ENCODE data around the gene MYH14.

MYH14 gene

DNA sequence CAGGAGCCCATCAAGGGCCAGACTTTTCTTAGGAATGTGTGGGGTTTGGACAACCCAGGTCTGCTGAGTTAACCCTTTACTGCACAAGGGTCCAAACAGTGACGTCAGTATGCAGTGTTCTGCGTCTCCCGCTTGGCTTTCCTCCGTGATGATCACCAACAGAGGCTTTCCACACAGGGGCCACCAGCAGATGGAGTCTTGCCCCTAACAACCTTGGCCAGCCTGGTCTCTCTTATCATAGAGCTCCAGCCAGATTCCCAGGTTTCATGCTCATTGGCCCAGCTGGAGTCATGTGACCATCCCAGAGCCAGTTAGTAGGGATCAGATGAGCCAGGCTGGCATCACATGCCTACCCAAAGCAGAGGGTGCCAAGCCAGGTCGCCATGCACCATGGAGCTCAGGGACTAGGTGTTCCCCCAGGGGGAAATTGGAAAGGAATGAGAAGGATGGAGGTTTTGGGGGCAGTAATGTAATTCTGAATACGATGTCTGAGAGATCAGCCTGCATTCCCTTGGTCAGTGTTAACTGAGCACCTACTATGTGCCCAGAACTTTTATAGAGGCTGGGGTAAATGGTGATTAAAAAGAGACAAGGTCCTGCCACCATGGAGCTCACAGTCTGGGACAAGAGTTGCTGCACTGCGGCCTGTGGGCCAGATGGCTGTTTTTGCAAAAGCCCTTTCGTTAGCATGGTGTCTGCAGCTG is 61.2 kb downstream of the MYH14 start:
- no peak for DNase-seq

DNA sequence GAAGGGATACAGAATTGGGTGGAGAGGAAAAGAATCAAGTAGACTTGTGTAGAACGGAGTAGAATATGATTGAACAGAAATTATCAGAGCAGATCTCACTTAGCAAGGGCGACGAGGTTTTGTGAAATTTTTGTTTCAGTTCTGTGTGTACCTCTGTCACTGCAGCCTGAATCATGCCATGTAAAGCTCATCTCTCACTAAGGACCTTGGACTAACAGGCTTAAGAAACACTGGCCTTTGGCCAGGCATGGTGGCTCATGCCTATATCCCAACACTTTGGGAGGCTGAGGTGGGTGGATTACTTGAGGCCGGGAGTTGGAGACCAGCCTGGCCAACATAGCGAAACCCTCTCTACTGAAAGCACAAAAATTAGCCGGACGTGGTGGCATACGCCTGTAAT is 62.6 kb downstream of the MYH14 start:
- DNase-seq = no peak

DNA sequence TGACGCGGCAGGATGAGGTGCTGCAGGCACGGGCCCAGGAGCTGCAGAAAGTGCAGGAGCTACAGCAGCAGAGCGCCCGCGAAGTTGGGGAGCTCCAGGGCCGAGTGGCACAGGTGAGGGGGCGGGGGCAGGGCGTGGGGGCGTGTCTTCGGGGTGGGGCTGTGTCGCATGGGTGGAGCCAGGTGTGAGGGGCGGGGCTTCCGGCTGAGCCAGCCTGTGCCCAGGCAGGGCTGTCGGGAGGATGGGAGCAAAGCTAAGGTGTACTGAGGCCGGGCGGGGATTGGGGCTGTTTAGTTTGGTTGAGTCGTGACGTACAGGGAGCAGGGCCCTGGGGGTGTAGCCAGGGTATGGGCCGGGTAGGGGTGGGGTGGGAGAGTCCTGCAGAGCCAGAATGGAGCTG is 63.5 kb downstream of the MYH14 start:
- DNase-seq = no peak

DNA sequence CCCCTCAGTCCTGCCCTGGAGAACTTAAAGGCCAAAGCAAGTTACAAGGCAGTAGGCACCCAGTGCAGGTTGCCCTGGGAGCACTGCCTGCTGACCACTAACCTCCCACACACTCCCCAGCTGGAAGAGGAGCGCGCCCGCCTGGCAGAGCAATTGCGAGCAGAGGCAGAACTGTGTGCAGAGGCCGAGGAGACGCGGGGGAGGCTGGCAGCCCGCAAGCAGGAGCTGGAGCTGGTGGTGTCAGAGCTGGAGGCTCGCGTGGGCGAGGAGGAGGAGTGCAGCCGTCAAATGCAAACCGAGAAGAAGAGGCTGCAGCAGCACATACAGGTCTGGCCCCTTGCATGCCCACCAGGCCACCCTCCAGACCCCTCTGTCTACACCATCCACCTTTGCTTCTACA is 64.6 kb downstream of the MYH14 start:
- DNase-seq = no peak

DNA sequence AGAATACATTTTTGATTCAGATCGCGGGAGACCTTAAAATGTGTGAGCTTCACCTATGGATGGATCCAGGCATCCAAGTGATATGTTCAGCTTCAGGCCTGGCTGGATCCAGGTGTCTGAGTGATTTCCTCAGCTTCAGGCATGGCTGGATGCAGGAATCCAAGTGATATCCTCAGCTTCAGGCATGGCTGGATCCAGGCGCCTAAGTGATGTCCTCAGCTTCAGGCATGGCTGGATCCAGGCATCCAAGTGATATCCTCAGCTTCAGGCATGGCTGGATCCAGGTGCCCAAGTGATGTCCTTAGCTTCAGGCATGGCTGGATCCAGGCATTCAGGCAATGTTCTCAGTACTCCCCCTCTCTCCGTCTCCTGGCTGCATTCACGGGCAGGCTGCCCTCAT is 65.1 kb downstream of the MYH14 start:
- DNase-seq = no peak

DNA sequence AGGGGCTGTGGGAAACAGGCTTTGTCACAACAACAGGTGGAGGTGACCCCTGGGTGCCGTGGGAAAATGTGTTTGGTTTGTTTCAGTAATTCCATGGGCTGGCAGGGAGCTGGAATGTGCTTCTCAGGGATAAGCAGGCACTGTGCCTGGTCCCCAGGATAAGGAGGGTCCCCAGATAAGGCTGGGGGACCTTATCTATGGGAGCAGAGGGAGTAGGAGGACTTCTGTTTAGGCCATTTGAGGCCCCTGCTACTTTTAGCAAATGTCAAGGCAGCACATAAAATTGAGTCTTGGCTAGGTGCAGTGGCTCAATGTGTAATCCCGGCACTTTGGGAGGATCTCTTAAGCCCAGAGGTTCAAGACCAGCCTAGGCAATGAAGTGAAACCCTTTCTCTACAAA is 66.2 kb downstream of the MYH14 start:
- no peak for DNase-seq

DNA sequence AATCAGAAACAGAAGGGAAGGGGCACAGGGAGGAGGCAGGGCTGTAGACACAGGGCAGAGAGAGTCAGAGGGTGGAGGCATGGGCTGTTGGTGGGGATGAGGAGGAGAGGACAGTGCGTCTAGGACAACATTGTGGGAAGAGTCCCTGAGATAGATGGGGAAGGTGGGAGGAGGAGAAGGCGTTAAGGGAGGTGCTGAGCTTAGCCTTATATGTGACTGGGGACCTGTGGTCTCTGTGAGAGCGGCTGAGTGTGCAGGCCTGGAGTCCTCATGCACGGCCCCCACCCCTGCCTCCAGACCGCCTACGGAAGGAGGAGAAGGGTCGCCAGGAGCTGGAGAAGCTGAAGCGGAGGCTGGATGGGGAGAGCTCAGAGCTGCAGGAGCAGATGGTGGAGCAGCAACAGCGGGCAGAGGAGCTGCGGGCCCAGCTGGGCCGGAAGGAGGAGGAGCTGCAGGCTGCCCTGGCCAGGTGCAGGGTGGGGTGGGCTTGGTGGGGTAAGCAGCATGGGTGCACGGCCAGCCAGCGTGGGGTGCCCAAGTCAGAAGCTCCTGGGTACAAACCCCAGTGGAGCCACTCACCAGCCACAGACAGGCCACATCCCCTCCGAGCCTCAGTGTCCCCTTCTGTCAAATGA is 69.0 kb downstream of the MYH14 start:
- DNase-seq = no peak

DNA sequence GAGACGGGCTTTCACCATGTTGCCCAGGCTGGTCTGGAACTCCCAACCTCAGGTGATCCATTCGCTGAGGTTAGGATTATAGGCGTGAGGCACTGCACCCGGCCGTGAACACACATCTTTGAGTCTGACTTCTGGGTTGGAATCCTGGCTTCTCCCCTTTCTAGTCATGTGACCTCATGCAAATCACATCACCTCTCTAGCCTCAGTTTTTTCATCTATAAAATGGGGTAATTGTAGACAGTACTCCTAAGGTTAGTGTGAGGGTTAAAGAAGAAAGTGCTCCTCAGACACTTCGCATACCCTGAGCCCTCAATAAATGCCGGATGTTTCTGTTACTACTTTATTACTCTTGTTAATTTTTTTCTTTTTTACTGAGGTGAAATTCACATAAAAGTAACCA is 70.4 kb downstream of the MYH14 start:
- DNase-seq = no peak

DNA sequence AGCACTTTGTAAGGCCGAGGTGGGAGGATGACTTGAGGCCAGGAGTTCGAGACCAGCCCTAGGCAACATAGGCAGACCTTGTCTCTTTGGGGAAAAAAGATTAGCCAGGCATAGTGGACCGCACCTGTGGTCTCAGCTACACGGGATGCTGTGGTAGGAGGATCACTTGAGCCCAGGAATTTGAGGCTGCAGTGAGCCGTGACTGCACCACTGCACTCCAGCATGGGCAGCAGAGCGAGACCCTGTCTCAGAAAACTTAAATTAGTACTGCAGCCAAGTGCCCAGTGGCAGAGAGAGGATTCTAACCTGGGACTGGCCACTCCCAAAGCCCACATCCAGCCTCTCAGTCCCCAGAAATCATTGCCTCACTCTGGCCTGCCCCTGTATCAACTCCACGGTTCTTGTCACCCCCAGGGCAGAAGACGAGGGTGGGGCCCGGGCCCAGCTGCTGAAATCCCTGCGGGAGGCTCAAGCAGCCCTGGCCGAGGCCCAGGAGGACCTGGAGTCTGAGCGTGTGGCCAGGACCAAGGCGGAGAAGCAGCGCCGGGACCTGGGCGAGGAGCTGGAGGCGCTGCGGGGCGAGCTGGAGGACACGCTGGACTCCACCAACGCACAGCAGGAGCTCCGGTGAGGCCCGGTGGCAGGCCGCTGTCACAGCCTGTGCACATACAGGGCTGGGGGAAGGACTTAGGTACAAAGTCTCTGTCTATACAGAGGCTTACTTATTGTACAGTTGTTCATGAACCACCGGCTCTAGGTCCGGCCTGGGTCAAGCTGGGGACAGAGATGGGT is 72.4 kb downstream of the MYH14 start:
- no peak for DNase-seq

DNA sequence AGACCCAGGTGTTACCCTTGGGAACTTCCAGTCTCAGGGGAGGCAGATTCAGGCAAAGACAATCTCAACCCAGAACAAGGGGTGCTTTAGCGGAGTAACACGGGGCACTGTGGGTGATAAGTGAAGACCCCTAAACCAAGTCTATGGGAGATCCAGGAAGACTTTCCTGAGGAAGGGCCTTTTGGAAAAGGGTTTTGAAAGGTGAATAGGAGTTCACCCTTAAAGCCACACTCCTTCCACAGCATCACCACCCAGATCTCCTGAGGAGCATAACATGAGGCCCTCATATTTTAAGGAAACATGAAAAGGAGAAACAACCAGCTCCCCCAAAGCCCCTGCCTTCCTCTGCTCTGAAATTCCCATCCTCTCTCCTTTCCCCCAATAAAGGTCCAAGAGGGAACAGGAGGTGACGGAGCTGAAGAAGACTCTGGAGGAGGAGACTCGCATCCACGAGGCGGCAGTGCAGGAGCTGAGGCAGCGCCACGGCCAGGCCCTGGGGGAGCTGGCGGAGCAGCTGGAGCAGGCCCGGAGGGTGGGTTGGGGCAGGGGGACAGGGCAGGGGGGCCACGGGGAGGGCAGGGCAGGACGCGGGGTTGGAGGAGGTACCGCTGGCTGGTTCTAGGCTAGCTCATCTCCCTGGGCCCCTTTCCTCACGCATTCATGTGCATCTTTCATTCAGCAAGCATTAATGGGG is 73.1 kb downstream of the MYH14 start:
- DNase-seq = no peak

DNA sequence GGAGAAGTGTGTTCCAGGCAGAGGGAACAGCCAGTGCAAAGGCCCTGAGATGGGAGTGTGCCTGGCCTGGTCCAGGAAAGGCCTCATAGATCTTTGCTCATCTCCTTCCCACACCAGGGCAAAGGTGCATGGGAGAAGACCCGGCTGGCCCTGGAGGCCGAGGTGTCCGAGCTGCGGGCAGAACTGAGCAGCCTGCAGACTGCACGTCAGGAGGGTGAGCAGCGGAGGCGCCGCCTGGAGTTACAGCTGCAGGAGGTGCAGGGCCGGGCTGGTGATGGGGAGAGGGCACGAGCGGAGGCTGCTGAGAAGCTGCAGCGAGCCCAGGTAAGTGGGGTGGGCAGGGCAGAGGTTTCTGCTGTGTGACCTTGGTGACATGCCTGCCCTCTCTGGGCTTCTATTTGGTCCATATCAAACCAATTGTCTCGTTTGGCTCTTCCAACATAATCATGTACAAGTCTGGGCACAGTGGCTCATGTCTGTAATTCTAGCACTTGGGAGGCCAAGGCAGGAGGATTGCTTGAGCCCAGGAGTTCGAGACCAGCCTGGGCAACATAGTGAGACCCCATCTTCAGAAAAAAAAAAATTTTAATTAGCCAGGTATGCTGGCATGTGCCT is 74.7 kb downstream of the MYH14 start:
- no peak for DNase-seq

DNA sequence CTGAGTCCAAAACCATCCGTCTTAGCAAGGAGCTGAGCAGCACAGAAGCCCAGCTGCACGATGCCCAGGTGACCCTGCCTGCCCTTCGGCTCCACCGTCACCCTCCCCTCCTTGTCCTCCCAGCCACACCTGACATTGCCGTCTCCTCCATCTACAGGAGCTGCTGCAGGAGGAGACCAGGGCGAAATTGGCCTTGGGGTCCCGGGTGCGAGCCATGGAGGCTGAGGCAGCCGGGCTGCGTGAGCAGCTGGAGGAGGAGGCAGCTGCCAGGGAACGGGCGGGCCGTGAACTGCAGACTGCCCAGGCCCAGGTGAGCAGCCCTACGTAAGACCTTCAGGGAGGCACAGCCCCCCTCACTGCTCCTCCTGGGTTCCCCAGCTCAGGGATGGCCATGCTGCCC is 76.7 kb downstream of the MYH14 start:
- no peak for DNase-seq

DNA sequence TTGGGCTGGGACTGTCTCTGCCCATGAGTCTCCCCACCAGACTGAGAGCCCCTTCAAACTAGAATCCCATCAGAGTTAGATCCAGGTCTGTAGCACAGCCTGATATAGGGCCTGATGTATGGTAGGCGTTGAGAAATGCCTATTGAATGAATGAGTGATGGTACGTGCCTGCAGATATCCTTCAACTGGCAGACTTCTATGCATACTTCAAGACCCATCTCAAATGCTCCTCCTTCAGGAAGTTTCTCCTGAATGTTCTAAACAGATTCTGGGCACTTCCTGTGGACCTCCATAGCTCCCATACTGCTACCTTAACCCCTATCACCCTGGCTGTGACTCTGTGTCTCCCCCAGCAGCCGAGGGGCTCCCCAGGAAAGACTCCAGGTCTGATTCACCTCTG is 77.6 kb downstream of the MYH14 start:
- DNase-seq = no peak

DNA sequence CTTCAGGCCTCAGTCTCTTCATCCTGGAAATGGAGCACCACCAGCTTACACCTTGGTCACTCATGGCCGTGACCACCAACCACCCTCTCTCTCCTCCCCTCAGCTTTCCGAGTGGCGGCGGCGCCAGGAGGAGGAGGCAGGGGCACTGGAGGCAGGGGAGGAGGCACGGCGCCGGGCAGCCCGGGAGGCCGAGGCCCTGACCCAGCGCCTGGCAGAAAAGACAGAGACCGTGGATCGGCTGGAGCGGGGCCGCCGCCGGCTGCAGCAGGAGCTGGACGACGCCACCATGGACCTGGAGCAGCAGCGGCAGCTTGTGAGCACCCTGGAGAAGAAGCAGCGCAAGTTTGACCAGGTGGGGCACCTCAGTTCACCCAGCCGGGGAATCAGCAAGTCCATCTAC is 78.1 kb downstream of the MYH14 start:
- no peak for DNase-seq

DNA sequence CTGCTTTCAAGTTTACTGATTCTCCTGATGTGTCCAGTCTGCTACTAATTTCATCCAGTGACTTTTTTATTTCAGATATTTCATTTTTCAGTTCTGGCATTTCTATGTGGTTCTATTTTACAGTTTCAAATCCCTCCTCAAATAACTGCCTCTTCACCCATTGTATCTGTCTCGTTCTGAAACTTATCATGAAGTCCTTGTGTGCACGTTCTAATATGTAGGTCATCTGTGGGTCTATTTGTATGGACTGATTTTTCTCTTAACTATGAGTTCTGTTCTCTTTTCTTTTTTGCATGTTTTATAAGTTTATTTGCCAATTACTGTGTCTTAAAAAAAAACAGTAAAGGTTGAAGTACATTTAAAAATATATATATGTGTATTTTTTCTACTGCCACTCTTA is 82.4 kb downstream of the MYH14 start:
- no peak for DNase-seq

DNA sequence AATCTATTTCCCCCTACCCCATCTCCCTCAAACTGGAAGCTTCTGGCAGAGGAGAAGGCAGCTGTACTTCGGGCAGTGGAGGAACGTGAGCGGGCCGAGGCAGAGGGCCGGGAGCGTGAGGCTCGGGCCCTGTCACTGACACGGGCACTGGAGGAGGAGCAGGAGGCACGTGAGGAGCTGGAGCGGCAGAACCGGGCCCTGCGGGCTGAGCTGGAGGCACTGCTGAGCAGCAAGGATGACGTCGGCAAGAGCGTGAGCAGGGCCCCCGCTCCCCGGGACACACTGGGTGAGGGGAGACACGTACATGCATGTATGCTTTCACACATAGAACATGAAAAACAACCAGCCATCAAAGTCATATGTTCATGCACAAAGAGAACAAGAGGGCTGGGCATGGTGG is 83.0 kb downstream of the MYH14 start:
- DNase-seq = no peak

DNA sequence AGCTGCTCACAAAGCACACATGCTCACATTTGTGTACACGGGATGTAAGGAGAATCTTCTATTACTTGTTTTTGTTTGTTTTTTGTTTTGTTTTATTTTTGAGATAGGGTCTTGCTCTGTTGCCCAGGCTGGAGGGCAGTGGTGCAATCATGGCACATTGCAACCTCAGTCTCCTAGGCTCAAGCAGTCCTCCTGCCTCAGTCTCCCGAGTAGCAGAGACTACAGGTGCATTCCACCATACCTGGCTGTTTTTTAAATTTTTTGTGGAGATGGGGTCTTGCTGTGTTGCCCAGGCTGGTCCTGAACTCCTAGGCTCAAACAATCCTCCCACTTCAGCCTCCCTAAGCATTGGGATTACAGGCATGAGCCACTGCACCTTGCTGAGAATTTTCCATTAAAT is 83.9 kb downstream of the MYH14 start:
- DNase-seq = no peak

DNA sequence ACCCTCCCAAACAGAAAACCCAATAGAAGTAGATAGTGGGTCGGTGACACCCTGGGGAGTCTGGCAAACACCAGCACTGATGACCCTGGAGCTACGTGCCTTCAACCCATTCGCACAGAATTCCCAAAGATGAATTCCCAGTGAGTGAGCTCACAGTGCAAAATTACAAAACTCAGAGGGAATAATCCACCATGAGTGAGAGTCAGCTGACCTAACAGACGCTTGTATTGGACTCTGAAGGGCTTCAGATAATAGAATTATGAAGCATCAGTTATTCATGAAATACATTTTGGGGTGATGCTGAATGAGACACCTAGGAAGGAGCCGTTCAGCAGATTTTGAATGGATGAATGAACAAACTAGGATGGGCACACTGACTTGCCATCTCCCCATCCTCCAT is 85.5 kb downstream of the MYH14 start:
- DNase-seq = no peak

DNA sequence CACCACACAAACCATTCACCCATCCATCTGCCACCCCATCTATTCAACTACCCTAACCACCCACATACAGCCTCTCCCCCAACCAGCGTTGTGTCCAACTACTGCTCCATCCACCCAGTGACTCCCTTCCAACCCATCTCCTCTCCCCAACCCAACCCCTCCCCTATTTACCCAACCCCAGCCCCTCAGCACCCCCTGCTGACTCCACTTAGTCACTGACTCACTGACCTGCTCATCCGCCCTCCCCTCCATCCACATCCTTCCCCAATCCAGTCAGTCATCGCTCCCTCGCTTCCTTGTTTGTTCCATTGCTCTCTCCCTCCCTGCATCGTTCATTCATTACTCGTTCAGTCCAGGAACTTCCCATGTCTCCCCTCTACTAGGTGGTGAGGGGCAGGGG is 86.6 kb downstream of the MYH14 start:
- no peak for DNase-seq

DNA sequence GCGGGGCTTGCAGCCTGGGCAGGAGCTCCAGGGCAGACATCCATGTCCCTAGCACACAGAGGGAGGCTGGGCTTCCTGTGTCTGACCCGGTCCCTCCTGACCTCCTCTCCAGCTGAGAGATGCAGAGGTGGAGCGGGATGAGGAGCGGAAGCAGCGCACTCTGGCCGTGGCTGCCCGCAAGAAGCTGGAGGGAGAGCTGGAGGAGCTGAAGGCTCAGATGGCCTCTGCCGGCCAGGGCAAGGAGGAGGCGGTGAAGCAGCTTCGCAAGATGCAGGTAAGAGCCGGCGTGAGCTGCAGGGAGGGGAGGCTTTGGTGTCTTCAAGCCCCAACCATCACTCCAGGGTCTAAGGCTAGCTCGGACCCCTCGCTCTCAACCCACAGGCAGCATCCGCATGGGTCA is 87.4 kb downstream of the MYH14 start:
- no peak for DNase-seq

DNA sequence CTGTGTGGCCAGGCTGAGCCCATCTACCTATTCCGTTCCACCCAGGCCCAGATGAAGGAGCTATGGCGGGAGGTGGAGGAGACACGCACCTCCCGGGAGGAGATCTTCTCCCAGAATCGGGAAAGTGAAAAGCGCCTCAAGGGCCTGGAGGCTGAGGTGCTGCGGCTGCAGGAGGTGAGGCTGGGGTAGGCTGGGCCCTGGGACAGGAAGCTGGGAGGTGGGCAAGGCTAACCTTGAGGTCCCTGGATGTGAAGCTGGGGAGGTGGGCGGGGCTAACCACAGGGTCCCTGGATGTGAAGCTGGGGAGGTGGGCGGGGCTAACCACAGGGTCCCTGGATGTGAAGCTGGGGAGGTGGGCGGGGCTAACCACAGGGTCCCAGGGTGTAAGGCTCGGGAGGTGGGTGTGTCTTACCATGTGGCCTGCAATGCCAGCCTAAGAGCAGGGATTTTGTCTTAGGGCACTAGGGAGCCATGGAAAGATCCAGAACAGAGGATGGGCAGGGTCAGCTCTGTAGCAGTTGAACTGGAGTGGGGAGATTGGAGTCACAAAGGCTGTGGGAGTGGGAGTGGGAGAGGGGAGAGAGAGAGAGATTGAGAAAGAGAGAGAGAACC is 88.9 kb downstream of the MYH14 start:
- no peak for DNase-seq

DNA sequence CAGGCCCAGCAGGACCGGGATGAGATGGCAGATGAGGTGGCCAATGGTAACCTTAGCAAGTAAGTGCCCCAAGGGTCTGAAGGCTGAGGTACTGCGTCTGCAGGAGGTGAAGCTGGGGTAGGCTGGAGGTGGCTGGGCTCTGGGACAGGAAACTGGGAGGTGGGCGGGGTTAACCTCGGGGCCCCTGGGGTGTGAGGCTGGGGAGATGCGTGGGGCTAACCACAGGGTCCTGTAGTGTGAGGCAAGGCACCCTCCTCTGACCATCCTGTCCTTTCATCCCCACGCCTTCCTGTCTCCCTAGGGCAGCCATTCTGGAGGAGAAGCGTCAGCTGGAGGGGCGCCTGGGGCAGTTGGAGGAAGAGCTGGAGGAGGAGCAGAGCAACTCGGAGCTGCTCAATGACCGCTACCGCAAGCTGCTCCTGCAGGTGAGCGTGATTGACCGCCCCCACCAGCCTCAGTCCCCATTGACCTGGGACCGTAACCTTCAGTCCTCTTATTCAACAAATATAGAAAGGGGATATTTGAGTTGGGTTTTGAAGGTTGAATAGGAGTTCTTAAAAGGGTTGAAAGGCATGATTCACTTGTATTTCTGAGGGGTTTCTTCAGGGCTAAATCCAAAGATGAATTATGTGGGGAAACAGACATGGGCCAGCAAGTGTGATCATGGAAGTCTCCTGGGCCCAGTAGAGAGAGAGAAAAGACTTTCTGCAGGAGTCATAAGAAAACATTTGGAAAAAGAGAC is 90.0 kb downstream of the MYH14 start:
- DNase-seq = no peak
